B cell (primary cell): ENCODE results near the gene ANLN.

ENCODE experiments used
- EZH2 ChIP-seq: IDR thresholded peaks from 2 replicates; pipeline ENCODE4 v1.6.1; 2012; ENCODE audit warnings: borderline replicate concordance, low read depth, mild to moderate bottlenecking, moderate library complexity, low read length; ENCODE audit not compliant: insufficient read depth, poor library complexity, severe bottlenecking
- TF ChIP-seq, protein P1 (sequence below): fragments of 200-600 bp; IDR thresholded peaks from one replicate; pipeline ENCODE4 v1.8.0; 2022; ENCODE audit warnings: antibody characterized with exemption, mild to moderate bottlenecking

DNA sequence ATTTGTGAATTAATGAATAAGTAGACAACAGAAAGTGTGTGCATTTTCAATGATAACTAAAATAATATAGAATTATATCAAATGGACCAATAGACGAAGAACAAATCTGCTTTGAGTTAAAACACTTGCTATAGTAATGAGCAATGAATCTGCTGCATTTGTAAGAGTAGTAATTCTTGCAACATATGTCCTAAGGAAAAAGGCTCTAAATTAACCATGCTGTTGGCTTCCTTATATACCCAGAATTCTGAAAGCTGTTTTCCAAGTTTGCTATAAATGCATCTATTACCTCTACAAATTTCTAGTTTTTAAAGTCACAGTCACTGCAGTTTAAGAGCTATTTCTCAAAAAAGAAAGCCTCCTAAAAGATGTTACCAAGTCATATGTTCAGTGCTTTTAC is 20.5 kb upstream of the ANLN start:
- TF ChIP-seq, protein P1, sequence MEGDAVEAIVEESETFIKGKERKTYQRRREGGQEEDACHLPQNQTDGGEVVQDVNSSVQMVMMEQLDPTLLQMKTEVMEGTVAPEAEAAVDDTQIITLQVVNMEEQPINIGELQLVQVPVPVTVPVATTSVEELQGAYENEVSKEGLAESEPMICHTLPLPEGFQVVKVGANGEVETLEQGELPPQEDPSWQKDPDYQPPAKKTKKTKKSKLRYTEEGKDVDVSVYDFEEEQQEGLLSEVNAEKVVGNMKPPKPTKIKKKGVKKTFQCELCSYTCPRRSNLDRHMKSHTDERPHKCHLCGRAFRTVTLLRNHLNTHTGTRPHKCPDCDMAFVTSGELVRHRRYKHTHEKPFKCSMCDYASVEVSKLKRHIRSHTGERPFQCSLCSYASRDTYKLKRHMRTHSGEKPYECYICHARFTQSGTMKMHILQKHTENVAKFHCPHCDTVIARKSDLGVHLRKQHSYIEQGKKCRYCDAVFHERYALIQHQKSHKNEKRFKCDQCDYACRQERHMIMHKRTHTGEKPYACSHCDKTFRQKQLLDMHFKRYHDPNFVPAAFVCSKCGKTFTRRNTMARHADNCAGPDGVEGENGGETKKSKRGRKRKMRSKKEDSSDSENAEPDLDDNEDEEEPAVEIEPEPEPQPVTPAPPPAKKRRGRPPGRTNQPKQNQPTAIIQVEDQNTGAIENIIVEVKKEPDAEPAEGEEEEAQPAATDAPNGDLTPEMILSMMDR, result no peak
- no peak for TF ChIP-seq EZH2
